Mammary epithelial cell (primary cell): ENCODE measurements around the gene EPYC.

Experiments
- EZH2 ChIP-seq: IDR thresholded peaks from 2 replicates; pipeline ENCODE4 v1.6.1; 2012; ENCODE audit warnings: low read length, inconsistent platforms, borderline replicate concordance
- TF ChIP-seq, protein P1 (sequence below), 2 donors: IDR thresholded peaks in 1 of 2; conservative IDR thresholded peaks in 1 of 2; 2 replicates each; pipeline ENCODE4 v1.5.1; 2011 to 2012; ENCODE audit warnings: inconsistent platforms in 2 of 2, low read length in 2 of 2, mild to moderate bottlenecking in 2 of 2, control low read depth in 1 of 2, low read depth in 1 of 2; ENCODE audit not compliant: insufficient read depth in 1 of 2; ENCODE audit errors: extremely low read depth in 1 of 2

DNA sequence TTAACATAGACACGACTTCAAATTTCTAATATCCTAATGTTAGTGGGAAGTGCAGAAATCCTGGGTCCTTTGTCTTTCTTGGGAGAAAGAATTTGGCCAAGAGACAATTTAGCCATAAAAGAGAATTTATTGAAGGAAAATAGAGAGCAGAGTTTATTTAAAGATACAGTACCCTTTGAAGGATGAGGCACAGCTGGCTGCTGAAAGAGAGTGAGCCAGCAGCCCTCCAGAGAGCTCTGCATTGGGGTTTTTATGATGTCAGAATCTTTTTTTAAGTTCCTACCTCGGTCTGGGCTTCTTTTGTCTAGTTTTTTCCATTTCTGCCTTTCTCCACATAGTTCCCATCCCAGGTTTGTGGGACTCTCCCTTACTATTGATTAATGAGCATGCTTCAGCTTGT is 87.3 kb downstream of the EPYC start:
- TF ChIP-seq, protein P1, sequence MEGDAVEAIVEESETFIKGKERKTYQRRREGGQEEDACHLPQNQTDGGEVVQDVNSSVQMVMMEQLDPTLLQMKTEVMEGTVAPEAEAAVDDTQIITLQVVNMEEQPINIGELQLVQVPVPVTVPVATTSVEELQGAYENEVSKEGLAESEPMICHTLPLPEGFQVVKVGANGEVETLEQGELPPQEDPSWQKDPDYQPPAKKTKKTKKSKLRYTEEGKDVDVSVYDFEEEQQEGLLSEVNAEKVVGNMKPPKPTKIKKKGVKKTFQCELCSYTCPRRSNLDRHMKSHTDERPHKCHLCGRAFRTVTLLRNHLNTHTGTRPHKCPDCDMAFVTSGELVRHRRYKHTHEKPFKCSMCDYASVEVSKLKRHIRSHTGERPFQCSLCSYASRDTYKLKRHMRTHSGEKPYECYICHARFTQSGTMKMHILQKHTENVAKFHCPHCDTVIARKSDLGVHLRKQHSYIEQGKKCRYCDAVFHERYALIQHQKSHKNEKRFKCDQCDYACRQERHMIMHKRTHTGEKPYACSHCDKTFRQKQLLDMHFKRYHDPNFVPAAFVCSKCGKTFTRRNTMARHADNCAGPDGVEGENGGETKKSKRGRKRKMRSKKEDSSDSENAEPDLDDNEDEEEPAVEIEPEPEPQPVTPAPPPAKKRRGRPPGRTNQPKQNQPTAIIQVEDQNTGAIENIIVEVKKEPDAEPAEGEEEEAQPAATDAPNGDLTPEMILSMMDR (conservative IDR thresholded peaks at IDR 0.05 in 1 of 2, IDR thresholded peaks at IDR 0.05 in 1 of 2; ENCODE audit: extremely low read depth in 1 of 2, insufficient read depth in 1 of 2, low read depth in 1 of 2, low read length in 2 of 2) = no peak
- TF ChIP-seq EZH2 = no peak
